Body of pancreas (tissue), 4 donors: Measurements from ENCODE around the gene OSER1.

Experiments used
- CTCF ChIP-seq, 7 experiments: fragments of 450-650 bp in 4 of 7; fragments of 200-600 bp in 3 of 7; sonication (generic) in 3 of 7; IDR thresholded peaks; one replicate each; pipeline ENCODE4 v1.5.1; 2016 to 2019; ENCODE audit warnings: antibody characterized with exemption in 7 of 7
- POLR2A ChIP-seq, 3 donors: fragments of 450-650 bp; IDR thresholded peaks; one replicate each; pipeline ENCODE4 v1.6.1; 2016; ENCODE audit warnings: antibody characterized with exemption in 3 of 3, mild to moderate bottlenecking in 2 of 3

GRCh38 chr20:44198872-44199271 lies 11.7 kb downstream of the OSER1 start:
- TF ChIP-seq CTCF (IDR thresholded peaks at IDR 0.05) (no peak), POLR2A (IDR thresholded peaks at IDR 0.05) (no peak)
